Measurements from ENCODE around the gene CD109. TPM values are rescaled to one million over a fixed set of nuclear protein-coding genes. Genes with fewer than 3 reads are reported as not detected.
A peak's percentile ranks its signal among the peaks of the same experiment; 100 is the strongest.

CD109 gene
- total and polyA plus RNA-seq, 8 donors = 0.23 to 2.6 (median 0.52) TPM

DNA sequence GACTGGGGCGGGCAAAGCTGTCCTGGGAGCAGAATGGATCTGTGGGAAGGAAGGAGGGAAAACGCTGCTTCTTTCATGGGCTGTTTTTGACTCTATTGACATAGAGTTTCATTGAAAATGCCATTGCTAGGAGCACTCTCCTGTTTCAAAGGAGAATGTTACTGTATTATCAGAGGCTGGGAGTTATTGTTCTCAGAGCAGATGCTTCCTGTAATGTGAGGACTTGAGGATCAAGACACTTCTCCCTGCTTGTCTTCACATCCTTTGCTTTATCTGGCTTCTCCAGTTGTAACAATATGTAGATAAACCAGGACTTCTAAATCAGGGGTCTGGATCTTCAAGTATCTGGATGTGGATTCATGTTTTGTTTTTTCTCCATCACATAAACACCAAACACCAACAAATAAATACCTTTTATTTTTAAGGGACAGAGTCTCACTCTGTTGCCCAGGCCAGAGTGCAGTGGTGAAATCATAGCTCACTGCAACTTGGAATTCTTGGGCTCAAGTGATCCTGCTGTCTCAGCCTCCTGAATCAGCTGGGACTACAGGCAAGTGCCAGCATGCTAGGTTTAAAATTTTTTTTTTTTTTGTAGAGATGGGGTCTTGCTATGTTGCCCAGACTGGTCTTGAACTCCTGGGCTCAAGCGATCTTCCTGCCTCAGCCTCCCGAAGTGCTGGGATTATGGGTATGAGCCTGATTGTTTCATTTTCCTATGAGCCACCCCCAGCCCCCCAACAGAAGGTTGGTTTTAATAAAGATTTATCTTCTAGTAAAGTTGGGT lies 3.9 kb downstream of the CD109 start:
- 72 to 75% methylated on average over 4 of the region's 4 CpGs for WGBS, 2 donors
- Histone ChIP-seq H3K4me3 (no peak overlapping the region), H3K4me1 (no peaks in the 10 kb centered on the region), H3K27me3 (peaks cover 0 to 22% (median 0%) of the 10 kb centered on the region in 4 donors), H3K27ac (no peak overlapping the region), H3K36me3 (no peaks in the 10 kb centered on the region), H3K9me3 (no peaks in the 10 kb centered on the region)
- intact Hi-C loops (cut with DNase I) = no loop called here
- FAIRE-seq (no peak), ATAC-seq (no peak), DNase-seq (no peak)
- TF ChIP-seq, protein P1, sequence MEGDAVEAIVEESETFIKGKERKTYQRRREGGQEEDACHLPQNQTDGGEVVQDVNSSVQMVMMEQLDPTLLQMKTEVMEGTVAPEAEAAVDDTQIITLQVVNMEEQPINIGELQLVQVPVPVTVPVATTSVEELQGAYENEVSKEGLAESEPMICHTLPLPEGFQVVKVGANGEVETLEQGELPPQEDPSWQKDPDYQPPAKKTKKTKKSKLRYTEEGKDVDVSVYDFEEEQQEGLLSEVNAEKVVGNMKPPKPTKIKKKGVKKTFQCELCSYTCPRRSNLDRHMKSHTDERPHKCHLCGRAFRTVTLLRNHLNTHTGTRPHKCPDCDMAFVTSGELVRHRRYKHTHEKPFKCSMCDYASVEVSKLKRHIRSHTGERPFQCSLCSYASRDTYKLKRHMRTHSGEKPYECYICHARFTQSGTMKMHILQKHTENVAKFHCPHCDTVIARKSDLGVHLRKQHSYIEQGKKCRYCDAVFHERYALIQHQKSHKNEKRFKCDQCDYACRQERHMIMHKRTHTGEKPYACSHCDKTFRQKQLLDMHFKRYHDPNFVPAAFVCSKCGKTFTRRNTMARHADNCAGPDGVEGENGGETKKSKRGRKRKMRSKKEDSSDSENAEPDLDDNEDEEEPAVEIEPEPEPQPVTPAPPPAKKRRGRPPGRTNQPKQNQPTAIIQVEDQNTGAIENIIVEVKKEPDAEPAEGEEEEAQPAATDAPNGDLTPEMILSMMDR (IDR thresholded peaks at IDR 0.05) = no peak

DNA sequence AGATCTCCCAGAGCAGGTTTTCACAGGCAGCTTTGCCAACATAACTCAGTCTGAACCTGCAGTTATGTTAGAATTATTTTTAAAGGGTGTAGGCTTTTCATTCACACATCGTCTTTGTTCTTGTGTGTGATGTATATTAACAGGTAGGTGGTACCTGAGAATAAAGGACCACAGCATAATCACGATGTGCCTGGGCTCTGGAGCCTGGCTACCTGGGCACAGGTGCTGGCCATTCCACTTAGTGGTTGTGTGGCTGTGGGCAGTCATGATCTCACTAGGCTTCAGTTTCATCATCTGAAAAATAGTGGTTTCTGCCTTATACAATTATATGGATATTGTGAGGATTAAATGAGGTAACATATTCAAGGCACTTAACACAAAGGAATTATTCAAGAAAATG lies 6.4 kb downstream of the CD109 start:
- DNase-seq = no peak
- intact Hi-C loops (cut with DNase I) = no loop called here
- no peak for FAIRE-seq
- ATAC-seq = no peak
- no peak overlapping the region for H3K4me3 ChIP-seq
- H3K9me3 ChIP-seq = no peaks in the 10 kb centered on the region
- H3K27me3 ChIP-seq = peaks cover 0 to 22% (median 0%) of the 10 kb centered on the region in 4 donors
- TF ChIP-seq, protein P1 (IDR thresholded peaks at IDR 0.05) = no peak
- 47 to 59% methylated on average over 2 of the region's 2 CpGs for WGBS, 2 donors
- no peak overlapping the region for H3K27ac ChIP-seq
- no peaks in the 10 kb centered on the region for H3K36me3 ChIP-seq
- H3K4me1 ChIP-seq = no peaks in the 10 kb centered on the region

DNA sequence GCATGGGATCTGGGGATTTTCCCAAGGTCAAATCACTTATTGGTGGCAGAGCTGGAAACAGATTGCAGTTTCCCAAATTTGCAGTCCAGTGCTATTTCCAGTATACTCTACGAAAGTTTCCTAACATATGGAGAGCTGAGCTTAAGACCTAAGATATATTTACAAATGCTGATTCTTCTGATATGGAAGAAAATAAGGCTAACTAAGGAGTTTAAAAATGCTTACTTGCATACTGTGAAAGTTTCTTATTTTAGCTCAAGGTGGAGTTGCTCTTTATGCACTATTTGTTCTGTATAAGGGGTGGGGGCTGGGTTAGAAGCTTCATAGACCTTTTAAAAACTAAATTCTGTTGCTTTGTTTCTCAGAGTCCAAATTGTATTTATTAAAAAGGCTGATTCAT lies 7.5 kb downstream of the CD109 start:
- no peaks in the 10 kb centered on the region for H3K36me3 ChIP-seq
- intact Hi-C loops (cut with DNase I) = no loop called here
- H3K4me1 ChIP-seq = no peaks in the 10 kb centered on the region
- TF ChIP-seq, protein P1 (IDR thresholded peaks at IDR 0.05) = no peak
- H3K4me3 ChIP-seq = no peak overlapping the region
- FAIRE-seq (no peak), ATAC-seq (no peak), DNase-seq (no peak)
- H3K27ac ChIP-seq = no peak overlapping the region
- no peaks in the 10 kb centered on the region for H3K9me3 ChIP-seq
- WGBS, 2 donors = 36 to 42% methylated on average over 1 of the region's 1 CpG
- H3K27me3 ChIP-seq = peaks cover 0 to 12% (median 0%) of the 10 kb centered on the region in 4 donors

DNA sequence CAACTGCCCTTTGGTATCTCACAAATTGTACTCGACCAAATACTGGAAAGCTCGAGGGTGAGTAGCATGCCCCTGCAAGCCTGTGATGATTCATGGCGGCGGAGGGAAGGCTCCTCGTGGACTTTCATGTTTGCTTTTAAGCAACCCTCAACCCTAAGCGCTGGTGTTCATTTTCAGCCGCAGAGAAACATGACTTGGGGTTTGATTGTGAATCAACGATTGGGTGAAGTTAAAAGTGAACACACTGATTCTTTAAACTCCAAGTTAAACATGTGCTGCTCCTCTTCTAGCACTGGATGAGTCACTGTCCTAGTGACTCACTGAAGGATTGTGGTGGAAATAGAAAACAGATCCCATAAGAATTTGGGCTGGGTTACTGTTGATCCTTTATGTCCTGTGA lies 8.3 kb downstream of the CD109 start:
- intact Hi-C loops (cut with DNase I) = no loop called here
- TF ChIP-seq, protein P1 (IDR thresholded peaks at IDR 0.05) = no peak
- FAIRE-seq = no peak
- 75 to 82% methylated on average over 8 of the region's 8 CpGs for WGBS, 2 donors
- Histone ChIP-seq H3K4me3 (no peak overlapping the region), H3K9me3 (no peaks in the 10 kb centered on the region), H3K4me1 (no peaks in the 10 kb centered on the region), H3K27ac (no peak overlapping the region), H3K36me3 (no peaks in the 10 kb centered on the region), H3K27me3 (peaks cover 0 to 6% (median 0%) of the 10 kb centered on the region in 4 donors)
- peak in 2 of 4 donors; percentile 56 to 60 for ATAC-seq
- no peak for DNase-seq

DNA sequence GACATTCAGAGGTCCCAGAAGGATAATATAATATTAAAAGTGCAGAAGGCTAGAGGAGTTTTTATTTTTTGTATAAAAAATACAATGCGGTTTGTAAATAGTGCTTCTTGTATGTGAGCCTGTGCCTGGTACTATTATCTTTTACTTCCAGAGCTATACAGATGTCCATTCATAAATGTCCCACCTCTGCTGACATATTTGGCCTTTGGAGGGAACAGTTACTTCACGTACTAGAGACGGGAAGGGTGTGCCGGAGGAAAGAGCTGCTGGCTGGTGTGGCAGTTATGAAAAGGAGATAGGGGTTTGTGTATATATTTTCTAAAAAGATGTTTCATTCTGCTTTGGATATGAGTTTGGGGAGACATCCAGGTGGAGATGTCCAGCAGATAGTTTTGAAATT lies 8.8 kb downstream of the CD109 start:
- Histone ChIP-seq H3K27me3 (peaks cover 0 to 6% (median 0%) of the 10 kb centered on the region in 4 donors), H3K4me1 (no peaks in the 10 kb centered on the region), H3K27ac (no peak overlapping the region), H3K4me3 (no peak overlapping the region), H3K36me3 (no peaks in the 10 kb centered on the region), H3K9me3 (no peaks in the 10 kb centered on the region)
- TF ChIP-seq, protein P1 (IDR thresholded peaks at IDR 0.05) = no peak
- DNase-seq (no peak), FAIRE-seq (no peak), ATAC-seq (no peak)
- WGBS, 2 donors = 75 to 86% methylated on average over 4 of the region's 4 CpGs
- intact Hi-C loops (cut with DNase I) = no loop called here

Measured in pancreas (tissue), 10 donors.